ENCODE measurements around the gene PRODH.
"Not testable (repeated sequence)": the region's sequence is repeated elsewhere in the genome, so short reads cannot be mapped to it uniquely, and the experiment has no call there.

The PRODH gene

DNA sequence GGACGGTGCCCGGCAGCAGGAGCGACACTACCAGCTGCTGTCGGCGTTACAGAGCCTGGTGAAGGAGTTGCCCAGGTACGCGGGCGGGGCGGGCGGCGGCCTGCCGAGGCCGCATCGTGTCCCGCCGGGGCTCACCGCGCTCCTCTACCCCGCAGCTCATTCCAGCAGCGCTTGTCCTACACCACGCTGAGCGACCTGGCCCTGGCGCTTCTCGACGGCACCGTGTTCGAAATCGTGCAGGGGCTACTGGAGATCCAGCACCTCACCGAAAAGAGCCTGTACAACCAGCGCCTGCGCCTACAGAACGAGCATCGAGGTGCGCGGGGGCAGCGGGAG, 29.7 kb downstream of the PRODH start:
- DNase-seq (ENCODE audit: low read depth in 3 of 3), result not testable (repeated sequence)

DNA sequence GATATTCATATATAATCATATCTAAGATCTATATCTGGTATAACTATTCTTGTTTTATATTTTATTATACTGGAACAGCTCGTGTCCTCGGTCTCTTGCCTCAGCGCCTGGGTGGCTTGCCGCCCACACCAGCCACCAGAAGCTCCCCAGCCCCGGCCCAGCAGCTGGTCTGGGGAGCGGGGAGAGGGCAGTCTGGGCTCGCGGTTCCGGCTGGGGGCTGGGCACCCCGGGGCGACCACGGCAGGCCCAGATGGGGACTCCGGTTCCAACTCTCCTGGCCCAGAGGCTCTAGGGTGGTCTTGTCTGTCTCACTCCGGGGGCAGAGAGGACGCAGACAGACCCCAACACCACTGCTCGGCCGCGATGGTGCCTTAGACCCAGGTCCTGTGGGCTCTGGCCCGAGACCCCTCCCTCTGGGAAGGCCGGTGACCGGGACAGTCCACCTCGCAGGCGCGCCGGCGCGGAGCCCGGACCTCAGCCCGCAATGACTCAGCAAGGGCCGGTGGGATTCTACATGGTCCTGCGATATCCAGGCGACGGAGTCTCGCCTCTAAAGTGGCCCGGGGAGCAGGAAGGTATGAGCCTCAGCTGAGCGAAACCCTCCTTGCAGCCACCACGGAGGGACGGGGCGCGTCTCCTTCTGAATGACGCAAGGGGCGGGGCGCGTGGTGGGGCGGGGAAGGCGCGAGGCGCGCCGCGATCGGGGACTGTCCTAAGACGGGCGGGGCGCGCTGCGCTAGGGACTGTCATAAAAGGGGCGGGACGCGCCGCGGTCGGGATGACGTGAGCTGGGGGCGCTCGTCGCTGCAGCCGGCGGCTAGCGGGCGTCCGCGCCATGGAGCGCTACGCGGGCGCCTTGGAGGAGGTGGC, 30.3 kb downstream of the PRODH start, which contains the start of gene DGCR6:
DGCR6 (plus strand) TSS at position 781 of the 870 bp plus-strand sequence; CDS start at position 836, 55 bp downstream.
- no peak for DNase-seq (ENCODE audit: low read depth in 3 of 3)

DNA sequence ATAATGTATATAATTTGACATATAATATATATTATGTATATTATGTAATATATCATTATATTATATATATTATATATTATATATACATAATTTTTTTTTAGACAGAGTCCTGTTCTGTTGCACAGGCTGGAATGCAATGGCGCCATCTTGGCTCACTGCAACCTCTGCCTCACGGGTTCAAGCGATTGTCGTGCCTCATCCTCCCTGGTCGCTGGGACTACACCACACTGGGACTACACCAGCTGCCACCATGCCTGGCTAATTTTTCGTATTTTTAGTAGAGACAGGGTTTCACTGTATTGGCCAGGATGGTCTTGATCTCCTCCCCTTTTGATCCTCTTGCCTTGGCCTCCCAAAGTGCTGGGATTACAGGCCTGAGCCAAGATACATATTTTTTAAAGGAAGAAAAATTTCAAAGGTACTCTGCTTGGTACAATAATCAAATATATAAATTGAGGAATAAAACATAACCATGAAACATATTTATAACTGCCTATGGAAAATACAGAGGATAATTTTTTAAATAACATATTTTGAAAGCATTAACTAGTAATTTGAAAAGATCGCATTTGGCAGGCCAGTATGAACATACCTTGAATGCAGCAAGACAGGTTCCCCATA, 39.9 kb downstream of the PRODH start:
- DNase-seq (ENCODE audit: low read depth in 3 of 3), result peak in 1 of 3 experiments; percentile 14

- not testable (repeated sequence) for DNase-seq (ENCODE audit: low read depth in 3 of 3)
Measured at GRCh38 chr22:18893775-18894174, 42.3 kb downstream of the PRODH start.

DNA sequence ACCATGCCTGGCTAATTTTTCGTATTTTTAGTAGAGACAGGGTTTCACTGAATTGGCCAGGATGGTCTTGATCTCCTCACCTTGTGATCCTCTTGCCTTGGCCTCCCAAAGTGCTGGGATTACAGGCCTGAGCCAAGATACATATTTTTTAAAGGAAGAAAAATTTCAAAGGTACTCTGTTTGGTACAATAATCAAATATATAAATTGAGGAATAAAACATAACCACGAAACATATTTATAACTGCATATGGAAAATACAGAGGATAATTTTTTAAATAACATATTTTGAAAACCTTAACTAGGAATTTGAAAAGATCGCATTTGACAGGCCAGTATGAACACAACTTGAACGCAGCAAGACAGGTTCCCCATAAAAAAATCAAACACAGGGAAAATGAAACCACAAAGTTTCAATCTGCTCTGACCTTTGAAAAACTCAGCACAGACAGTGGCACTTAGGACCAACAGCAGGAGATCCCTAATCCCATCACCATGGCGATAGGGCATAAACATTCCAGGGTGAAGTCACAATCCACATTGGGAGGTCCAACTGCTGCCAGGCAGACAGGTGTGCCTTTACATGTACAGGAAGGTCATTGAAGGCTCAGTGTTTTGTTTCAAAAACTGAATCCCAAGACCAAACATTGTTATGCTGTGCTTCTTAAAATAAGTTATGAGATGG, 45.4 kb downstream of the PRODH start:
- DNase-seq (ENCODE audit: low read depth in 3 of 3), result not testable (repeated sequence)

DNA sequence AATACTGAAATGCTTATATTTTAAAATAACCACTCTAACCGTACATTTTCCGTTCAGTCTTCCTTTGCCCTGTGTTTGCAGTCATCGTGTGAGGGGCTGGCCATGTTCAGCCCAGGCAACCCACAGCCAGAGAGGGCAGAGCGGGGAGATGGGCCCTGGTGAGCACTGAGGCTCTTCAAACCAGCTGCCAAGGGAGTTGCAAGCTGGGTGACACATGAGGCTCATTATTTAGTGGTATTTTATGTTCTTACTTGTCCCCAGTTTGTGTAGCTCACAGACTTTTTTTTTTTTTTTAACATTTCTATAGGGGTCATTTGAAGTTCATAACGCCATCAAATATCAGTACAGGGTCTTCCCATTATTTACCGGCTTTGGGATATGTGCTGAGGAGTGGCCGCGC, 48.0 kb downstream of the PRODH start:
- DNase-seq (ENCODE audit: low read depth in 3 of 3), result no peak

GRCh38 chr22:18884465-18884864, 51.6 kb downstream of the PRODH start:
- DNase-seq (ENCODE audit: low read depth in 3 of 3), result not testable (repeated sequence)

GRCh38 chr22:18881260-18881659, 54.8 kb downstream of the PRODH start:
- peak in 2 of 3 experiments; percentile 30 to 52 for DNase-seq (ENCODE audit: low read depth in 3 of 3)

All from stimulated activated CD4-positive, alpha-beta T cell treated with anti-CD3 and anti-CD28 coated beads, TNF-alpha, amount 100 ng/mL, for 24 hours (primary cell).